ENCODE measurements around the gene TVP23C.

DNA sequence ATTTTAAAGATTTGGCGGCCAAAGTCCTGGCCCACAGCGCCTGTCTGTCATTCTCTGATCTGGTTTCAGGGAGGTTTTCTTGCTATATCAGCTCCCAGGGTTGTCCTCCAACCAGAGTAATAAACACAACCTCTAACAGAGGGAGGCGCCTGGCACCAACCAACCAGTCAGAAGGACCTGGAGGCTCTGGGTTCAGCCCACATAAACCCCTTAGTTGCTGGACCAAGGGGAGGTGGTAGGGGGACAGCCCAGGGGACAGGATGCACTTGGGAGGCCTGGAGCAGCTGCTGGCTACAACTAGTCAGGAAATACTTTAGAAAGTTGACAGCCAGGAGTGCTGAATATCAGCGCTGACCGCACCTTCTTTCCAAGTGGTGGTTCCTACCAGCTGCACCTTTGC, 54.2 kb downstream of the TVP23C start:
- TF ChIP-seq ZNF8 (CRISPR knock-in tag; IDR thresholded peaks at IDR 0.05) (no peak), ZFP30 (CRISPR knock-in tag; IDR thresholded peaks at IDR 0.05) (no peak), TOX (CRISPR knock-in tag; IDR thresholded peaks at IDR 0.05; ENCODE audit: borderline replicate concordance) (no peak), ISL1 (CRISPR knock-in tag; IDR thresholded peaks at IDR 0.05) (no peak), GLIS3 (CRISPR knock-in tag; IDR thresholded peaks at IDR 0.05) (no peak), ARNTL (CRISPR knock-in tag; IDR thresholded peaks at IDR 0.05; ENCODE audit: borderline replicate concordance, low read depth) (no peak), ZC3H10 (CRISPR knock-in tag; IDR thresholded peaks at IDR 0.05) (no peak), OSR1 (CRISPR knock-in tag; IDR thresholded peaks at IDR 0.05) (no peak), SNAI2 (CRISPR knock-in tag; IDR thresholded peaks at IDR 0.05) (no peak), BACH2 (CRISPR knock-in tag; IDR thresholded peaks at IDR 0.05; ENCODE audit: borderline replicate concordance) (no peak)
- TF ChIP-seq, protein P1, sequence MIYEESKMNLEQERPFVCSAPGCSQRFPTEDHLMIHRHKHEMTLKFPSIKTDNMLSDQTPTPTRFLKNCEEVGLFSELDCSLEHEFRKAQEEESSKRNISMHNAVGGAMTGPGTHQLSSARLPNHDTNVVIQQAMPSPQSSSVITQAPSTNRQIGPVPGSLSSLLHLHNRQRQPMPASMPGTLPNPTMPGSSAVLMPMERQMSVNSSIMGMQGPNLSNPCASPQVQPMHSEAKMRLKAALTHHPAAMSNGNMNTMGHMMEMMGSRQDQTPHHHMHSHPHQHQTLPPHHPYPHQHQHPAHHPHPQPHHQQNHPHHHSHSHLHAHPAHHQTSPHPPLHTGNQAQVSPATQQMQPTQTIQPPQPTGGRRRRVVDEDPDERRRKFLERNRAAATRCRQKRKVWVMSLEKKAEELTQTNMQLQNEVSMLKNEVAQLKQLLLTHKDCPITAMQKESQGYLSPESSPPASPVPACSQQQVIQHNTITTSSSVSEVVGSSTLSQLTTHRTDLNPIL (CRISPR knock-in tag; IDR thresholded peaks at IDR 0.05; ENCODE audit: low read depth), result no peak
- TF ChIP-seq, protein P2, sequence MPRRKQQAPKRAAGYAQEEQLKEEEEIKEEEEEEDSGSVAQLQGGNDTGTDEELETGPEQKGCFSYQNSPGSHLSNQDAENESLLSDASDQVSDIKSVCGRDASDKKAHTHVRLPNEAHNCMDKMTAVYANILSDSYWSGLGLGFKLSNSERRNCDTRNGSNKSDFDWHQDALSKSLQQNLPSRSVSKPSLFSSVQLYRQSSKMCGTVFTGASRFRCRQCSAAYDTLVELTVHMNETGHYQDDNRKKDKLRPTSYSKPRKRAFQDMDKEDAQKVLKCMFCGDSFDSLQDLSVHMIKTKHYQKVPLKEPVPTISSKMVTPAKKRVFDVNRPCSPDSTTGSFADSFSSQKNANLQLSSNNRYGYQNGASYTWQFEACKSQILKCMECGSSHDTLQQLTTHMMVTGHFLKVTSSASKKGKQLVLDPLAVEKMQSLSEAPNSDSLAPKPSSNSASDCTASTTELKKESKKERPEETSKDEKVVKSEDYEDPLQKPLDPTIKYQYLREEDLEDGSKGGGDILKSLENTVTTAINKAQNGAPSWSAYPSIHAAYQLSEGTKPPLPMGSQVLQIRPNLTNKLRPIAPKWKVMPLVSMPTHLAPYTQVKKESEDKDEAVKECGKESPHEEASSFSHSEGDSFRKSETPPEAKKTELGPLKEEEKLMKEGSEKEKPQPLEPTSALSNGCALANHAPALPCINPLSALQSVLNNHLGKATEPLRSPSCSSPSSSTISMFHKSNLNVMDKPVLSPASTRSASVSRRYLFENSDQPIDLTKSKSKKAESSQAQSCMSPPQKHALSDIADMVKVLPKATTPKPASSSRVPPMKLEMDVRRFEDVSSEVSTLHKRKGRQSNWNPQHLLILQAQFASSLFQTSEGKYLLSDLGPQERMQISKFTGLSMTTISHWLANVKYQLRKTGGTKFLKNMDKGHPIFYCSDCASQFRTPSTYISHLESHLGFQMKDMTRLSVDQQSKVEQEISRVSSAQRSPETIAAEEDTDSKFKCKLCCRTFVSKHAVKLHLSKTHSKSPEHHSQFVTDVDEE (CRISPR knock-in tag; IDR thresholded peaks at IDR 0.05), result no peak
- TF ChIP-seq, protein P3, sequence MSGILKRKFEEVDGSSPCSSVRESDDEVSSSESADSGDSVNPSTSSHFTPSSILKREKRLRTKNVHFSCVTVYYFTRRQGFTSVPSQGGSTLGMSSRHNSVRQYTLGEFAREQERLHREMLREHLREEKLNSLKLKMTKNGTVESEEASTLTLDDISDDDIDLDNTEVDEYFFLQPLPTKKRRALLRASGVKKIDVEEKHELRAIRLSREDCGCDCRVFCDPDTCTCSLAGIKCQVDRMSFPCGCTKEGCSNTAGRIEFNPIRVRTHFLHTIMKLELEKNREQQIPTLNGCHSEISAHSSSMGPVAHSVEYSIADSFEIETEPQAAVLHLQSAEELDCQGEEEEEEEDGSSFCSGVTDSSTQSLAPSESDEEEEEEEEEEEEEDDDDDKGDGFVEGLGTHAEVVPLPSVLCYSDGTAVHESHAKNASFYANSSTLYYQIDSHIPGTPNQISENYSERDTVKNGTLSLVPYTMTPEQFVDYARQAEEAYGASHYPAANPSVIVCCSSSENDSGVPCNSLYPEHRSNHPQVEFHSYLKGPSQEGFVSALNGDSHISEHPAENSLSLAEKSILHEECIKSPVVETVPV (CRISPR knock-in tag; IDR thresholded peaks at IDR 0.05), result no peak

Measured in SK-N-SH treated with all-trans-retinoic acid at 6 μM for 48 hours (cell line).